Endodermal cell (in vitro differentiated cells): Measurements from ENCODE around the gene RAD54L2. TPM values are rescaled to one million over a fixed set of nuclear protein-coding genes. Genes with fewer than 3 reads are reported as not detected.

Experiments used
- DNase-seq: peaks from one replicate; pipeline ENCODE4 v3.0.0-alpha.2; 2017
- H3K27ac ChIP-seq: 2 replicates; pipeline ENCODE4 v1.5.1; 2013; ENCODE audit warnings: mild to moderate bottlenecking, low read depth, low read length, moderate library complexity
- H3K27me3 ChIP-seq: 2 replicates; pipeline ENCODE4 v1.6.1; 2013; ENCODE audit warnings: mild to moderate bottlenecking, low read length, moderate library complexity; ENCODE audit not compliant: insufficient read depth, control insufficient read depth, poor library complexity, severe bottlenecking
- H3K36me3 ChIP-seq: 2 replicates; pipeline ENCODE4 v1.7.0; 2013; ENCODE audit warnings: mild to moderate bottlenecking, low read length, moderate library complexity; ENCODE audit not compliant: control insufficient read depth, insufficient read depth
- H3K4me1 ChIP-seq: one replicate; pipeline ENCODE4 v1.7.0; 2013; ENCODE audit warnings: low read length; ENCODE audit not compliant: control insufficient read depth, insufficient read depth
- H3K4me3 ChIP-seq: 2 replicates; pipeline ENCODE4 v1.5.1; 2013; ENCODE audit warnings: mild to moderate bottlenecking, low read length, moderate library complexity
- H3K9ac ChIP-seq: 2 replicates; pipeline ENCODE4 v1.6.1; 2013; ENCODE audit warnings: mild to moderate bottlenecking, low read length, moderate library complexity; ENCODE audit not compliant: poor library complexity, severe bottlenecking; ENCODE audit errors: extremely low read depth
- H3K9me3 ChIP-seq: 2 replicates; pipeline ENCODE4 v1.6.1; 2013; ENCODE audit warnings: mild to moderate bottlenecking, low read length, moderate library complexity; ENCODE audit not compliant: control insufficient read depth
- H3K27ac Mint-ChIP-seq: 2 replicates; pipeline ENCODE4 v1.8.0; 2020; ENCODE audit warnings: mixed read lengths
- H3K27me3 Mint-ChIP-seq: 2 replicates; pipeline ENCODE4 v1.8.0; 2021; ENCODE audit warnings: mild to moderate bottlenecking, mixed read lengths; ENCODE audit not compliant: insufficient read depth
- H3K36me3 Mint-ChIP-seq: 2 replicates; pipeline ENCODE4 v1.8.0; 2020; ENCODE audit warnings: low read depth, mixed read lengths
- H3K4me1 Mint-ChIP-seq: 2 replicates; pipeline ENCODE4 v1.8.0; 2020; ENCODE audit warnings: mixed read lengths
- H3K4me3 Mint-ChIP-seq: 2 replicates; pipeline ENCODE4 v1.8.0; 2020; ENCODE audit warnings: mild to moderate bottlenecking, moderate library complexity, mixed read lengths
- H3K9me3 Mint-ChIP-seq: 2 replicates; pipeline ENCODE4 v1.8.0; 2020; ENCODE audit warnings: mild to moderate bottlenecking, mixed read lengths
- CTCF ChIP-seq: fragments of 200-600 bp; sonication (generic); conservative IDR thresholded peaks from 2 replicates; pipeline ENCODE4 v1.5.0; 2021; ENCODE audit warnings: antibody characterized with exemption, mild to moderate bottlenecking
- WGBS, 2 experiments: methylation state at CpG; one replicate each; pipeline versions ENCODE4 v1.1.5 to v1.1.7; 2013; ENCODE audit warnings: missing lambda C conversion rate in 2 of 2, mixed read lengths in 1 of 2; ENCODE audit not compliant: insufficient coverage in 1 of 2, insufficient read length in 1 of 2; 5-methylcytosine and 5-hydroxymethylcytosine counted together
- total RNA-seq, 2 donors: library from RNA; stranded (reverse); fragmentation: NEBNext Ultra II Directional in 1 of 2; extraction: Animal tissue kit (Norgen Biotek cat#: 25700) in 1 of 2; gene quantifications; 2 replicates in 1 of 2; 3 replicates in 1 of 2; pipeline ENCODE4 v1.2.1, GENCODE V29; 2021

Gene RAD54L2
- total RNA-seq, 2 donors from 2014 or later = 54.1 to 56.4 TPM

DNA sequence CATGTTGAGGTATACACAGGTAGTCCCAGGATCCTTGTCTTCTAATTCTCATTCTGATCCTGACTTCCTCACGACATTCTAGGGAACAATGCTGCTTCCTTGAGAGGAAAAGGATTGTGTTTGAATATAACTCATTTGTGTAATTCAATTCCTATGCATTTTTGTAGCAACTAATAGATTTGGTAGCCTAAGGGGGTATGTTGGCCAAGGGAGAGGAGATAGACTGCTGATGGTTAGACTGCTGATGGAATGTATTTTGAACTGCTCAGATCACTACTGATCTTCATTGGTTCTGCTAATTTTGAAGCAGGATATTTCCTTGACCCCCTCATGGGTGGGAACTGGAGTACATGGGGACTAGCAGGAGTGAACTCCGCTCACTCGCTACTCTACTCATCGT lies 39.7 kb downstream of the RAD54L2 start:
- H3K4me1 Mint-ChIP-seq = peaks cover 26% of the 10 kb centered on the region
- H3K9me3 Mint-ChIP-seq = peaks cover 30% of the 10 kb centered on the region
- peaks cover 14% of the 10 kb centered on the region for H3K36me3 ChIP-seq
- no peak overlapping the region for H3K27ac Mint-ChIP-seq
- H3K27ac ChIP-seq = no peak overlapping the region
- H3K4me3 ChIP-seq = no peak overlapping the region
- TF ChIP-seq CTCF = no peak
- H3K27me3 Mint-ChIP-seq = no peaks in the 10 kb centered on the region
- 95 to 100% methylated on average over 2 to 4 of the region's 4 CpGs for WGBS, 2 experiments
- no peaks in the 10 kb centered on the region for H3K27me3 ChIP-seq
- no peak overlapping the region for H3K4me3 Mint-ChIP-seq
- H3K36me3 Mint-ChIP-seq = peaks cover 52% of the 10 kb centered on the region
- DNase-seq = no peak
- H3K4me1 ChIP-seq = no peaks in the 10 kb centered on the region
- no peak overlapping the region for H3K9ac ChIP-seq
- H3K9me3 ChIP-seq = peaks cover 9% of the 10 kb centered on the region

DNA sequence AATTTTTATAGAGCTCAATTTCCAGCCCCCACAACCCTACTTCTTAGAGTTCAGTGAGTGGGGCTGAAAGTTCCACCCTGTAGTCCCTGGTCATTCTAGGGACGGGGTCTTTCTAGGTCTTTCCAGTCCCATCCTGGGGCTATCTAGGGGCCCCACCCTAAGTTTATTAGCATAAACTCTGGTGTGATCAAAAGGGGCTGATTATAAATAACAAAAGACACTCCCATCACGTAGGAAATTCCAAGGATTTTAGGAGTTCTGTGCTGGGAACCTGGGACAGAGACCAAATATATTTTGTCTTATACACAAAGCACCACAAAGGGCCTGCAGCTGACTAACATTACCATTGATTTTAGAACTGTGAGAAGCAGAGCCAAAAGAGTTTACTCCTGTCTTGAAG lies 41.9 kb downstream of the RAD54L2 start:
- Histone ChIP-seq H3K27me3 (no peaks in the 10 kb centered on the region), H3K9ac (no peak overlapping the region), H3K4me1 (no peaks in the 10 kb centered on the region), H3K36me3 (peaks cover 11% of the 10 kb centered on the region), H3K9me3 (peaks cover 9% of the 10 kb centered on the region), H3K27ac (no peak overlapping the region), H3K4me3 (no peak overlapping the region)
- no peaks in the 10 kb centered on the region for H3K27me3 Mint-ChIP-seq
- TF ChIP-seq CTCF = no peak
- H3K27ac Mint-ChIP-seq = peak overlapping the region; percentile 26
- peaks cover 34% of the 10 kb centered on the region for H3K36me3 Mint-ChIP-seq
- no peak overlapping the region for H3K4me3 Mint-ChIP-seq
- peaks cover 39% of the 10 kb centered on the region for H3K4me1 Mint-ChIP-seq
- no peak for DNase-seq
- peaks cover 16% of the 10 kb centered on the region for H3K9me3 Mint-ChIP-seq
- WGBS, 2 experiments = 76 to 80% methylated on average over 1 to 2 of the region's 2 CpGs

GRCh38 chr3:51581524-51581923 lies 43.0 kb downstream of the RAD54L2 start:
- Histone ChIP-seq H3K27ac (peak overlapping the region; percentile 63), H3K4me3 (no peak overlapping the region), H3K9me3 (peaks cover 9% of the 10 kb centered on the region), H3K9ac (no peak overlapping the region), H3K4me1 (no peaks in the 10 kb centered on the region), H3K36me3 (peaks cover 19% of the 10 kb centered on the region), H3K27me3 (no peaks in the 10 kb centered on the region)
- H3K36me3 Mint-ChIP-seq = peaks cover 35% of the 10 kb centered on the region
- H3K9me3 Mint-ChIP-seq = peaks cover 16% of the 10 kb centered on the region
- no peak overlapping the region for H3K4me3 Mint-ChIP-seq
- no peak for DNase-seq
- peak overlapping the region; percentile 80 for H3K27ac Mint-ChIP-seq
- no peak for TF ChIP-seq CTCF
- no peaks in the 10 kb centered on the region for H3K27me3 Mint-ChIP-seq
- H3K4me1 Mint-ChIP-seq = peaks cover 43% of the 10 kb centered on the region
- 94 to 97% methylated on average over 4 of the region's 4 CpGs for WGBS, 2 experiments
